HL-60/S4 (cell line): ENCODE measurements around the gene ZBTB49.

ENCODE experiments used
- in situ Hi-C: fragments of 300-500 bp; cut with MboI; formaldehyde crosslinking; loops from 2 replicates; pipeline ENCODE4 v1.14.3; 2022; ENCODE audit warnings: low sequenced_read_pairs

Gene ZBTB49

GRCh38 chr4:4355302-4355701, 65.3 kb downstream of the ZBTB49 start:
- in situ Hi-C loops: no loop called here

DNA sequence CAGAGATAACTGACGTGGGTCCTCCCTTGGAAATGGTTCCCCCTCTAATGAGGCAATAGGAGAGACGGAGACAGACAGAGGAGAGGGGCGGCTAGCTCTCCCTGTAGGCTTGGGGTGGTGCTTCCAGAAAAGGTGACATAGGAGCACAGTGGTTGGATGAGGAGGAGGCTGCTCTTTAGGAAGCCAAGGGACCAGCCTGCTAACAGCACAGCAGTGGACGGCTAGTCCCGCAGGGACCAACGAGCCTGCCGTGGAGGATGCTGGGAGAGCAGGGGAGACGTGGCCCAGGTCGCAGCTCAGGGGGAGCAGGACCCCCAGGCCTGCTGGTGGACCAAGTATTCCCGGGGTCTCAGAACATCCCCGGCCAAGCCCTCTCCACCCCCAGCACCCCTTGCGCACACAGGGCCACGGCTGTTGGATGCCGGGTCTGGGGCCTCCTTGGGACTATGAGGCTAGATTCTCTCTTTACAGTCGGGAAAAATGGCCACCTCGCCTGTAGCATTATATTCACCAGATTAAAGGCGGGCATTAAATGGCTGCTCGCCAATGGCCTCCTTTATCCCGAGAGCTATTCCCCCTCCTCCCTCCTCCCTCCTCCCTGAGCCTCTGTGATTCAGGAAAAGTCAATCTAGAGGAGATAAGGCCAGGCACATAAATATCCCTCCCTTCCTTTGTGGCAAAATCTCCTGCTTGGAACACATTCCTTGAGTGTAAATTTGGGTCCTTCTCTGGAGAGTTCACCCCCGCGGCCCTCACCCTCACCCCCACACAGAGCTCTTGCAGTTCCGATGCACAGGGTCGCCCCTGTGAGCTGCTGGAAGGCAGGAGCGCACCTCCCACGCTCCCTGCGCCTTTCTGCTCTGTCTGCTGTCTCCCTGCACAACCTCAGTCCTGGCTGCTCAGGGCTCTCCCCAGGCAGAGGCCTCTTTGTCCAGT, 66.3 kb downstream of the ZBTB49 start:
- in situ Hi-C loops: no loop called here

DNA sequence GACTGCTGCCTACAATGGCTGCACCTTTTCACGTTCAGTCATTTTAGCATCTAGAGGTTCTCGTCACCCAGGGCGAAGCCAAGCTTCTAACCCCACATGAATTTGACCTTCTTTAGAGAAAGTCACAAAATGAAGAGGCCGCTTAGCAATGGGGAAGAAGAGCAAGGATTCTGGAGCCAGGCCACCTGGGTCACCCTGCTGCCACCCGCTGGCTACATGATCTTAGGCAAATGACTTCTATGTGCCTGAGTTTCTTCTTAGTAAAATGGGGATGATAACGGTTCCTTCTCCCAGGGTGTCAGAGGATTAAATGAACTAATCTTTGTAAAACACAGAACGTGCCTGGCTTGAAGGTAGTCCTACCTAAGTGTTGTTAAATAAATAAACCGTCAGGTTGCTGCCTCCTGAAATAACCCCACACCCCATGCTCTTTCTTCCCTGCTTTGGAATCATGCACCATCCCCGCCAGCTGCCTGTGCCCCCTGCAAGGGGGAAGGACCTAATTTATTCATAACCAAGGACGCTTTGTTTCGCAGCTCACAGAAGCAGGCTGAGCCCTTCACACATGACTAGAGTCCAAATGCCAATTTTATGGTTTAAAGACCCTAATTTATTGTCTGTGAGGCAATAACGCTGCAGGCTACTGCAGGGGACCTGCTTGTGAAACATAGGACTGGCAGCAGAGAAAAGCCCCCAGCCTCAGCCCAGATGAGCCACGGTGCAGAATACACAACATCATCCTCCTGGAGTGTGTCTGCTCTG, 68.2 kb downstream of the ZBTB49 start:
- in situ Hi-C loops: no loop called here

GRCh38 chr4:4361883-4362282, 71.8 kb downstream of the ZBTB49 start:
- in situ Hi-C loops: no loop called here

DNA sequence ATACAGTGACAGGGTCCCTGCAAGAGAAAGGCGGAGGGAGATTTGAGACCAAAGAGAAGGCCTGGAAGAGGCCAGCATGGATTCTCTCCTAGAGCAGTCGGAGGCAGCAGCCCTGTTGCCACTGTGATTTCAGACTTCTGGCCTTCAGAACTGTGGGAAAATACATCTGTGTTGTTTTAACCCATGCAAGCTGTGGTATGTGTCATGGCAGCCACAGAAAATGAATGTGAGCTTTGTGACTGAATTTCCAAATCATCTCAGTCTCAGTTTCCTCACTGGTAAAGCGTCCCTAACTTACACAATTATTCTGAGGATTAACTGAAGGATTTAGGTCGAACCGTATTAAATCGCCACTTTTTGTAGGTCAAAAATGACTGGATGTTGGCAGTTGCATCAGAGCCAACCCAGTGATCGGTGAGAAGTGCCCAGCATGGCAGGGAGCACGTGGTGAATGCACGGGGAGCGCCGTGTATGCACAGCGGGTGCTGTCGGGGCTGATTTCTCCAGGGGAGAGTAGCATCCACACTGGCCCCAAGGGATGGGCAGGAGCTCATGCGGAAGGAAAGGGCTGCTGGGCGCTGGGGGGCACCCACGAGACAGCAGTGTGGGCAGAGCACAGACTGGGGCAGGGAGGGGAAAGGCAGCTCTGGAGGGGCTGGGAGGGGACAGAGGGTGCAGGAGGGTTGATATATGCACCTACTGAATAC, 73.1 kb downstream of the ZBTB49 start:
- in situ Hi-C loops: no loop called here

DNA sequence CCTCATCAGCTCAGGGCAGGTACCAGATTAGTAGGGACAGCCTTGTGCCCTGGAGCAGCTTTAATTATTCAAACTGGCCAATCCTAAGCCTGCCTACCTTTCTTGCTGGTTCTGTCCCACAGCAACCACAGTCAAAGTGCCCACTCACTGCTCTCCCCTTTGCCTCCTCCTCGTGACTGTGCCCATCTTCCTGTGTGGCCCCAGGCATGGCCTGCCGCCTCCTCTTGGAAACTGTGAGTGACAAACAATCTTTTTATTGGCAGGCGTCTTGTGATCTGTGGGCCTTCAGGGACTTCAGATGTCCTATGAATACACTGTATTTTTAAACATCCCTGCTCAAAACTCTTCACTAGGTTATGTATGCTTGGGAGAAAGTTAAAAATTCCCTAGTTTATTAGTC, 74.0 kb downstream of the ZBTB49 start:
- in situ Hi-C loops: no loop called here

DNA sequence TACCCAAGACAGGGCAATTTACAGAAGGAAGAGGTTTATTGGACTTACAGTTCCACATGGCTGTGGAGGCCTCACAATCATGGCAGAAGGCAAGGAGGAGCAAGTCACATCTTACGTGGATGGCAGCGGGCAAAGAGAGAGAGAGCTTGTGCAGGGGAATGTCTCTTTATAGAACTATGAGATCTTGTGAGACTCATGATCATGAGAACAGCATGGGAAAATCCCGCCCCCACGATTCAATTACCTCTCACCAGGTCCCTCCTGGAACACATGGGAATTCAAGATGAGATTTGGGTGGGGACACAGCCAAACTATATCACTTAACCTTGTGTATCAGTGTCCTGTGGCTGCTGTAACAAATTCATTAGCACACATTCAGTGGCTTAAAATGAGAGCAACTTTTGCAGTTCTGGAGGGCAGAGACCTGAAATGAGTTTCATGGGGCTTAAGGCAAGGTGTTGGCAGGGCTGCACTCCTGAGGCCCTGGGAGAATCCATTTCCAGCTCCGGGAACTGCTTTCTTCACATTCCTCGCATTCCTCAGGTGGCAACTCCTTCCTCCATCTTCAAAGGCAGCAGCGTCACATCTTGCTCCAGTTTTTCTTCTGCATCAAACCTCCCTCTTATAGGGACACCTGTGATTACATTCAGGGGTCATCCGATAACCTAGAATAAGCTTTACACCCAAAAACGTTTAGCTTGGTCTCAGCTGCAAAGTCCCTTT, 74.6 kb downstream of the ZBTB49 start:
- in situ Hi-C loops: no loop called here

DNA sequence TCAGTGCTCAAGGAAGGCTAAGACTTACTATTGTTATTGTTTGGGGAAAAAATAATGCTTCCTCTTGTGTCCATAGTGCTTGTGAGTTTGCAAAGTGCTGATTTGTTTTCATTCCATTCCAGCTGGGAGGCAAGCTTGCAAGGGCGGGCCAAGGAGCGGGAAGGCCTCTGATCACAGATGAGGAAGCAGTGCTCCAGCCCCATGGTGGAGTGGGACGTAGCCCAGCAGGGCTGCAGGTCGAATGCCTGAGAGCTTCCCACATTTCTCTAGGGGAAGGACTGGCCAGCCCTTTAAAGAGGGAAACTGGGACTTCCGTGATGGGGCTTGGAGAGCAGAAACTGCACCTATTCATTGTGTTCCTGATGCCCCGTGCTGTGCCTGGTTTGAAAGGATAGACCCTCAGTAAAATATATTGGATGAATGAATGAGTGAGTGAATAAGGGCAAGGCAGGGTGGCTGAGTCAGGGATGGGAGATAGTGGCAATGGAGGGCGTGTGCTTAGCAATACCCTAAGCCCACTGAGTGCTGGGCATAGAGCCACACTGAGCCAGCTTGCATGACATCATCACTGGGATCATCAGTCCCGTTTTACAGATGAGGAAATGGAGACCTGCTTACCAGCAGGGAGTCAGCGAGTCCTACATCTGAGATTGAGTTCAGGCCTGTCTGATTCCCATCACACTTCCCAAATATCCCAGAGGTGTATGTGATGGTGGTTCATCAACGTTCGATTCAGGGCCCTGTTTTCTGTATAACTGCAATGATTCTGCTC, 78.9 kb downstream of the ZBTB49 start:
- in situ Hi-C loops: no loop called here
